Measurements from ENCODE around the gene P3H4. TPM values are rescaled to one million over a fixed set of nuclear protein-coding genes. Genes with fewer than 3 reads are reported as not detected.

P3H4 gene
- total RNA-seq, 1 donor from 2014 or later: 50.5 TPM

- Mint-ChIP-seq H3K4me3 (no peak overlapping the region), H3K36me3 (peaks cover 4% of the 10 kb centered on the region)
- no peak for DNase-seq (ENCODE audit: extremely low spot score, unreplicated experiment)
Measured at GRCh38 chr17:41803049-41804020, 8.4 kb downstream of the P3H4 start.

GRCh38 chr17:41801374-41802271 is 10.1 kb downstream of the P3H4 start:
- TF ChIP-seq, protein P1, sequence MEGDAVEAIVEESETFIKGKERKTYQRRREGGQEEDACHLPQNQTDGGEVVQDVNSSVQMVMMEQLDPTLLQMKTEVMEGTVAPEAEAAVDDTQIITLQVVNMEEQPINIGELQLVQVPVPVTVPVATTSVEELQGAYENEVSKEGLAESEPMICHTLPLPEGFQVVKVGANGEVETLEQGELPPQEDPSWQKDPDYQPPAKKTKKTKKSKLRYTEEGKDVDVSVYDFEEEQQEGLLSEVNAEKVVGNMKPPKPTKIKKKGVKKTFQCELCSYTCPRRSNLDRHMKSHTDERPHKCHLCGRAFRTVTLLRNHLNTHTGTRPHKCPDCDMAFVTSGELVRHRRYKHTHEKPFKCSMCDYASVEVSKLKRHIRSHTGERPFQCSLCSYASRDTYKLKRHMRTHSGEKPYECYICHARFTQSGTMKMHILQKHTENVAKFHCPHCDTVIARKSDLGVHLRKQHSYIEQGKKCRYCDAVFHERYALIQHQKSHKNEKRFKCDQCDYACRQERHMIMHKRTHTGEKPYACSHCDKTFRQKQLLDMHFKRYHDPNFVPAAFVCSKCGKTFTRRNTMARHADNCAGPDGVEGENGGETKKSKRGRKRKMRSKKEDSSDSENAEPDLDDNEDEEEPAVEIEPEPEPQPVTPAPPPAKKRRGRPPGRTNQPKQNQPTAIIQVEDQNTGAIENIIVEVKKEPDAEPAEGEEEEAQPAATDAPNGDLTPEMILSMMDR (conservative IDR thresholded peaks at IDR 0.05): peak; percentile 98
- peaks cover 19% of the 10 kb centered on the region for H3K4me1 Mint-ChIP-seq (ENCODE audit: unreplicated experiment)
- no peaks in the 10 kb centered on the region for H3K27me3 Mint-ChIP-seq
- H3K4me3 Mint-ChIP-seq: peak overlapping the region; percentile 80
- H3K27ac Mint-ChIP-seq: peak overlapping the region; percentile 98
- peaks cover 4% of the 10 kb centered on the region for H3K36me3 Mint-ChIP-seq
- H3K9me3 Mint-ChIP-seq: no peaks in the 10 kb centered on the region
- peak; percentile 90 for DNase-seq (ENCODE audit: extremely low spot score, unreplicated experiment)

More at GRCh38 chr17:41803049-41804020, 8.4 kb downstream of the P3H4 start:
- H3K27me3 Mint-ChIP-seq: no peaks in the 10 kb centered on the region
- peak overlapping the region; percentile 41 for H3K27ac Mint-ChIP-seq
- TF ChIP-seq, protein P1 (conservative IDR thresholded peaks at IDR 0.05): no peak
- peaks cover 19% of the 10 kb centered on the region for H3K4me1 Mint-ChIP-seq (ENCODE audit: unreplicated experiment)
- H3K9me3 Mint-ChIP-seq: no peaks in the 10 kb centered on the region

DNA sequence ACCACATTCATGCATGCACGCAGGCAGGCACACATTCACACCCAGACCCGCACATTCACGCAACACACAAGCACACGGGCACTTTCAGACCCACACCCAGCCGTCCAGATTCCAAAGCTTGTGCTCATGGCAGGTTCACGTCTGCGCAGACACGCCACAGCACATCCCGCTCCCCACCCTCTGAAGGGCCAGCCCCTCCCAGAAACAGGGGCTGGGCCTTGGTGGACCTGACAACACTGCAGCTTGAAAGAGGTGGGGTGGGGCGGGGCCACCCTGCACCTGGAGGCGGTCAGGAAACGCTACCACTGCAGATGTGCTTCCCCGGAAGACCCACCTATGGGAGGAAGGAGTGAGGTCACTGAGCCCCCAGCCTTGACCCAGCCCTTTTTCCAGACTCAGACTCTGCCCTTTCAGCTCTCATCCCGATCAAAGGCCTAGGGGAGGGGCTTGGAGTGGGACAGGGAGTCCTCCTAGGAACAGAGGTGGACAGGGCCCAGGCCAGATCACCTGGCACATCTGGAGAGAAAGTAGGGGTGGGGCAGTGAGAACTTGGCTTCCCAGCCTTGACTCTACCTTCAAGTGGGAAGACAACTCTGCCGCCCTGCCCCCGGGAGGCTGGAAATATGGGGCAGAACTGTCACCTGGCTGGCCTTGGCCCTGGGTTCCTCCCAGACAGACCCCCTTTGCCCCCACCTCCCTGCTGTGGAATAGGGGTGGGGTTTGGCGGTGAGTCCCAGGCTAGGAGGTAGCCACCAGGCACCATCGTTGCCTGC is 11.0 kb downstream of the P3H4 start:
- no peaks in the 10 kb centered on the region for H3K9me3 Mint-ChIP-seq
- H3K4me3 Mint-ChIP-seq: peak overlapping the region; percentile 80
- TF ChIP-seq, protein P1 (conservative IDR thresholded peaks at IDR 0.05): no peak
- DNase-seq (ENCODE audit: extremely low spot score, unreplicated experiment): no peak
- peaks cover 4% of the 10 kb centered on the region for H3K36me3 Mint-ChIP-seq
- H3K27me3 Mint-ChIP-seq: no peaks in the 10 kb centered on the region
- H3K4me1 Mint-ChIP-seq (ENCODE audit: unreplicated experiment): peaks cover 19% of the 10 kb centered on the region
- H3K27ac Mint-ChIP-seq: peak overlapping the region; percentile 98

DNA sequence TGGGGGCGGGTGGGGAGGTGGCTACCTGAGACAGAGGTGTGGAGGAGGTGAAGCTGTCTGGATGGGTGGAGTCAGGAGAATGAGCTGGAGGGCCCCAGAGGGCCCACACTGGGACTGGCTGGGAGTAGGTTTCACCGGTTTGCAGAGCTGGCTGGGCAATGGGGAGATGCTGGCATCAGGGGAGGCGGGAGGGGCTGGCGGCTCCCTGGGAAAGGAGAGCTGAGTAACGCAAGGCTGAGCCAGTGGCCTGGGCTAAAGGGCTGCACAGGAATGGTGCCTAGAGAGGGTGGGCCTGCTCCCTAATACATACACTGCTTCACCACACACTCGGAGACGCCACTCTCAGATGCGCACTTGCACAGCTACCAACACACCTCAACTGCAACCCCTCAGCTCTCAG is 12.4 kb downstream of the P3H4 start:
- TF ChIP-seq, protein P1 (conservative IDR thresholded peaks at IDR 0.05): no peak
- H3K4me3 Mint-ChIP-seq: peak overlapping the region; percentile 24

DNA sequence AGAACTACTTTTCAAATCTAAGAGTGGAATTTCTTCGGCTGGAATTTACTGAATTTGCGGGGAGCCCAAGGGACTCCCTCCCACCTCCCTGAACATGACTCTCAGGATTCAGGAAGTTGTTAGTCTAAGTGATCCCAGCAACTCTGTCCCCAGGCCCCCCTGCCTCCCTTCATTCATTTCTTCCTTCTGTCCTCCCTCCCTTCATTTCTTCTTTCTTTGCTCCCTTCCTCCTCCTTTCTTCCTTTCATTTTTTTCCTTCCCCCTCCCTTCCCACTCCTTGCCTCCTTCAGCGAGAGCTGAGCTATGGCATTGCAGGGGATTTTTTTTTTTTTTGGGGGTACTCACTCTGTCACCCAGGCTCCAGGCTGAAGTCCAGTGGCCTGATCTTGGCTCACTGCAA is 14.4 kb downstream of the P3H4 start:
- Mint-ChIP-seq H3K4me3 (no peak overlapping the region), H3K27ac (peak overlapping the region; percentile 59), H3K9me3 (no peaks in the 10 kb centered on the region), H3K27me3 (no peaks in the 10 kb centered on the region), H3K36me3 (peaks cover 4% of the 10 kb centered on the region), H3K4me1 (ENCODE audit: unreplicated experiment) (peaks cover 39% of the 10 kb centered on the region)
- DNase-seq (ENCODE audit: extremely low spot score, unreplicated experiment): no peak
- TF ChIP-seq, protein P1 (conservative IDR thresholded peaks at IDR 0.05): no peak

More for the DNA sequence above, 12.4 kb downstream of the P3H4 start:
- Mint-ChIP-seq H3K27ac (peak overlapping the region; percentile 98), H3K9me3 (no peaks in the 10 kb centered on the region), H3K4me1 (ENCODE audit: unreplicated experiment) (peaks cover 22% of the 10 kb centered on the region), H3K36me3 (peaks cover 4% of the 10 kb centered on the region), H3K27me3 (no peaks in the 10 kb centered on the region)
- DNase-seq (ENCODE audit: extremely low spot score, unreplicated experiment): no peak

All from type B pancreatic cell (in vitro differentiated cells).